HEK293 (cell line): Measurements from ENCODE around the gene SPATA2.

Source experiments
- CTCF ChIA-PET: fragments of 350-600 bp; formaldehyde crosslinking; extraction: SDS; loops from one replicate; lab custom pipeline; 2021; ENCODE audit warnings: antibody characterized with exemption; lab: Yijun Ruan, JAX
- POLR2A ChIA-PET: fragments of 300-600 bp; formaldehyde crosslinking; extraction: SDS; loops from one replicate; lab custom pipeline; 2020; ENCODE audit warnings: antibody characterized with exemption, inconsistent platforms; lab: Yijun Ruan, JAX
- H3K27ac ChIP-seq: fragments of 200-500 bp; sonication (Bioruptor generic); 2 replicates; pipeline ENCODE4 v1.5.1; 2014; ENCODE audit warnings: low read depth, low read length, control low read depth, inconsistent platforms; ENCODE audit errors: extremely low read depth
- H3K36me3 ChIP-seq, 2 experiments: fragments of 200-500 bp in 1 of 2; sonication (Bioruptor generic) in 1 of 2; 1 replicate in 1 of 2; 2 replicates in 1 of 2; pipeline ENCODE4 v1.5.1; 2014 to 2017; ENCODE audit warnings: inconsistent platforms in 2 of 2, low read length in 2 of 2; ENCODE audit not compliant: control insufficient read depth in 2 of 2, insufficient read depth in 1 of 2
- H3K4me1 ChIP-seq: fragments of 200-500 bp; sonication (Bioruptor generic); 2 replicates; pipeline ENCODE4 v1.5.1; 2014; ENCODE audit warnings: mild to moderate bottlenecking, low read length, inconsistent platforms; ENCODE audit not compliant: control insufficient read depth, insufficient read depth
- H3K4me3 ChIP-seq: 2 replicates; pipeline ENCODE4 v1.5.1; 2011; ENCODE audit warnings: low read depth, mild to moderate bottlenecking, control low read depth, low read length, moderate library complexity
- H3K9me3 ChIP-seq: fragments of 200-500 bp; sonication (Bioruptor generic); 2 replicates; pipeline ENCODE4 v1.5.1; 2014; ENCODE audit warnings: low read depth, low read length, inconsistent platforms; ENCODE audit not compliant: control insufficient read depth, insufficient read depth
- EGR2 ChIP-seq: fragments of 450-650 bp; formaldehyde crosslinking; IDR thresholded peaks from 2 replicates; pipeline ENCODE4 v1.5.1; 2016; ENCODE audit warnings: low read depth, missing biosample characterization, missing genetic modification characterization
- KLF7 ChIP-seq: fragments of 450-650 bp; formaldehyde crosslinking; IDR thresholded peaks from 2 replicates; pipeline ENCODE4 v1.5.1; 2016; ENCODE audit warnings: missing biosample characterization, missing genetic modification characterization, borderline replicate concordance
- ZBTB17 ChIP-seq: fragments of 450-650 bp; formaldehyde crosslinking; IDR thresholded peaks from 2 replicates; pipeline ENCODE4 v1.5.1; 2016; ENCODE audit warnings: missing biosample characterization, missing genetic modification characterization
- ZFHX2 ChIP-seq: fragments of 450-650 bp; formaldehyde crosslinking; conservative IDR thresholded peaks from 2 replicates; pipeline ENCODE4 v1.5.1; 2016; ENCODE audit warnings: missing biosample characterization, missing genetic modification characterization
- TF ChIP-seq, protein P1 (sequence below): fragments of 450-650 bp; formaldehyde crosslinking; IDR thresholded peaks from 2 replicates; pipeline ENCODE4 v1.5.1; 2016; ENCODE audit warnings: missing biosample characterization, missing genetic modification characterization
- TF ChIP-seq, protein P2 (sequence below): fragments of 450-650 bp; formaldehyde crosslinking; IDR thresholded peaks from 2 replicates; pipeline ENCODE4 v1.5.1; 2016; ENCODE audit warnings: missing biosample characterization, missing genetic modification characterization

SPATA2 gene

DNA sequence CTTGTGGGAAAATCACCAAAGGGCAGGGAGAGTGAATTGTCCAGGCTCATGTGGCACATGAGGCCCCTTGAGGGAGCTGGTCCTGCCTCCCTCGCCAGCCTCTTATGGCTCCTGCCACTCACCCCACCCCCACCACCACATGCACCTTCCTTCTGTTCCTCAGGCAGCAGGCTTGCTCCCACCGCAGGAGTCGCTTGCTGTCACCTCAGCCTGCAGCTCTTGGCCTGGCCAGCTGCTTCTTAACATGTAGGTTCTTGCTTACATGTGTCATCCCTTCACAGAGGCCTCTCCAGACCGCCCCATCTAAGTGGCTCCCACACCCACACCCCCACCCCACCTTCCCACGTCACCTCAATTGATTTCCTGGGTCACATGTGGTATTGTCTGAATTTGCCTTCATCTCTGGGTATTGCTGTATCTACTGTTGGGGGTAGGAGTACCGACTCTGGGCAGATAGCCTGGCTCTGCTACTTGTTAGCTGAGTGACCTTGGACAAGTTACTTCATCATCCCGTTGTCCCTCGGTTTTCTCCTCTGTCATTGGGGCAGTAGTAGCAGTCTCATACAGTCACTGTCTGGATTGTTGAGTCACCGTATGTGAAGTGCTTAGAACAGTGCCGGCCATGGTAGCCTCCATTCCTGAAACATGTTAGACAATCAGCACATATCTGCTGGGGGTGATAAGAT is 61.0 kb downstream of the SPATA2 start:
- ChIA-PET CTCF (interaction anchor here (0.7 to 1.2 kb wide), 3 partner anchors 10 to 637 kb away, joined by 3 to 4 read pairs (median 4); no protein-coding TSS in a partner anchor), POLR2A (interaction anchor here (0.5 to 0.8 kb wide), 2 partner anchors 27 to 41 kb away, joined by 3 to 4 read pairs; no protein-coding TSS in a partner anchor)
- no peaks in the 10 kb centered on the region for H3K4me1 ChIP-seq
- TF ChIP-seq EGR2 (tag by site-specific recombination) (0 out of 2 replicates have a peak, but pooled peaks have one; percentile 28), KLF7 (tag by site-specific recombination) (no peak), ZFHX2 (tag by site-specific recombination) (peak; percentile 27; the same call in 1 of the 2 replicates)
- TF ChIP-seq, protein P1, sequence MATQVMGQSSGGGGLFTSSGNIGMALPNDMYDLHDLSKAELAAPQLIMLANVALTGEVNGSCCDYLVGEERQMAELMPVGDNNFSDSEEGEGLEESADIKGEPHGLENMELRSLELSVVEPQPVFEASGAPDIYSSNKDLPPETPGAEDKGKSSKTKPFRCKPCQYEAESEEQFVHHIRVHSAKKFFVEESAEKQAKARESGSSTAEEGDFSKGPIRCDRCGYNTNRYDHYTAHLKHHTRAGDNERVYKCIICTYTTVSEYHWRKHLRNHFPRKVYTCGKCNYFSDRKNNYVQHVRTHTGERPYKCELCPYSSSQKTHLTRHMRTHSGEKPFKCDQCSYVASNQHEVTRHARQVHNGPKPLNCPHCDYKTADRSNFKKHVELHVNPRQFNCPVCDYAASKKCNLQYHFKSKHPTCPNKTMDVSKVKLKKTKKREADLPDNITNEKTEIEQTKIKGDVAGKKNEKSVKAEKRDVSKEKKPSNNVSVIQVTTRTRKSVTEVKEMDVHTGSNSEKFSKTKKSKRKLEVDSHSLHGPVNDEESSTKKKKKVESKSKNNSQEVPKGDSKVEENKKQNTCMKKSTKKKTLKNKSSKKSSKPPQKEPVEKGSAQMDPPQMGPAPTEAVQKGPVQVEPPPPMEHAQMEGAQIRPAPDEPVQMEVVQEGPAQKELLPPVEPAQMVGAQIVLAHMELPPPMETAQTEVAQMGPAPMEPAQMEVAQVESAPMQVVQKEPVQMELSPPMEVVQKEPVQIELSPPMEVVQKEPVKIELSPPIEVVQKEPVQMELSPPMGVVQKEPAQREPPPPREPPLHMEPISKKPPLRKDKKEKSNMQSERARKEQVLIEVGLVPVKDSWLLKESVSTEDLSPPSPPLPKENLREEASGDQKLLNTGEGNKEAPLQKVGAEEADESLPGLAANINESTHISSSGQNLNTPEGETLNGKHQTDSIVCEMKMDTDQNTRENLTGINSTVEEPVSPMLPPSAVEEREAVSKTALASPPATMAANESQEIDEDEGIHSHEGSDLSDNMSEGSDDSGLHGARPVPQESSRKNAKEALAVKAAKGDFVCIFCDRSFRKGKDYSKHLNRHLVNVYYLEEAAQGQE (tag by site-specific recombination), result no peak
- peaks cover 5 to 69% of the 10 kb centered on the region in 2 experiments; a peak in 2 of 3 replicates for H3K36me3 ChIP-seq
- H3K9me3 ChIP-seq, result no peaks in the 10 kb centered on the region
- H3K27ac ChIP-seq, result no peak overlapping the region
- no peak overlapping the region for H3K4me3 ChIP-seq

DNA sequence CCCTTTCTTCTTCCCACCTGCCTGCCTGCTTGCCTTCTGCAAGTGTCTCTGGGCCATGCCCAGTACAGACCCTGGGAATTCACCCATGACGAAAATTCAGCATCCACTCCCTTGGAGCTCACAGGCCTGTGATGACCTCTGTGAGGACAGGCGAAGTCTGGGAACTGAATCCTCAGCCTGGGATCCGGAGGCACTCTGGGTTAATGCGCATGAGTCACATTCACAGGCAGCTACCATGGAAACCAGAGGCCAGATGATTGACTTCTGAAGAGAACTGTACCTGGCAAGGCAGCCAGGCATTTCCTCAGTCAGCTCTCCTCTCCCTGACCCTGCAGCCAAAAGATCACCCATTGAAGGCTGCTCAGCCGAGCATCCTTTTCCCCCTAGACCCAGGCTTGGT is 61.7 kb downstream of the SPATA2 start:
- TF ChIP-seq ZBTB17 (tag by site-specific recombination), result peak; percentile 34; the same call in 1 of the 2 replicates
- TF ChIP-seq, protein P2, sequence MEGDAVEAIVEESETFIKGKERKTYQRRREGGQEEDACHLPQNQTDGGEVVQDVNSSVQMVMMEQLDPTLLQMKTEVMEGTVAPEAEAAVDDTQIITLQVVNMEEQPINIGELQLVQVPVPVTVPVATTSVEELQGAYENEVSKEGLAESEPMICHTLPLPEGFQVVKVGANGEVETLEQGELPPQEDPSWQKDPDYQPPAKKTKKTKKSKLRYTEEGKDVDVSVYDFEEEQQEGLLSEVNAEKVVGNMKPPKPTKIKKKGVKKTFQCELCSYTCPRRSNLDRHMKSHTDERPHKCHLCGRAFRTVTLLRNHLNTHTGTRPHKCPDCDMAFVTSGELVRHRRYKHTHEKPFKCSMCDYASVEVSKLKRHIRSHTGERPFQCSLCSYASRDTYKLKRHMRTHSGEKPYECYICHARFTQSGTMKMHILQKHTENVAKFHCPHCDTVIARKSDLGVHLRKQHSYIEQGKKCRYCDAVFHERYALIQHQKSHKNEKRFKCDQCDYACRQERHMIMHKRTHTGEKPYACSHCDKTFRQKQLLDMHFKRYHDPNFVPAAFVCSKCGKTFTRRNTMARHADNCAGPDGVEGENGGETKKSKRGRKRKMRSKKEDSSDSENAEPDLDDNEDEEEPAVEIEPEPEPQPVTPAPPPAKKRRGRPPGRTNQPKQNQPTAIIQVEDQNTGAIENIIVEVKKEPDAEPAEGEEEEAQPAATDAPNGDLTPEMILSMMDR (tag by site-specific recombination), result no peak
- Histone ChIP-seq H3K4me1 (no peaks in the 10 kb centered on the region), H3K9me3 (no peaks in the 10 kb centered on the region), H3K4me3 (no peak overlapping the region), H3K36me3 (peaks cover 5 to 70% of the 10 kb centered on the region in 2 experiments; a peak in 2 of 3 replicates), H3K27ac (no peak overlapping the region)
- ChIA-PET CTCF (interaction anchor here (0.6 to 1.2 kb wide), 5 partner anchors 9 to 636 kb away, joined by 3 to 4 read pairs (median 3); no protein-coding TSS in a partner anchor), POLR2A (interaction anchor here (0.8 kb wide), 1 partner anchor 41 kb away, joined by 3 read pairs; no protein-coding TSS in a partner anchor)
